Activated naive CD4-positive, alpha-beta T cell treated with anti-CD3 and anti-CD28 coated beads, Interleukin-2, amount 50 U/mL, for 72 hours (primary cell): Measurements from ENCODE around the gene PSMD3. TPM values are rescaled to one million over a fixed set of nuclear protein-coding genes. Genes with fewer than 3 reads are reported as not detected.

ENCODE experiments used
- ATAC-seq, 2 donors: fragments of 150-1000 bp; cut with Tn5 transposase; 2 replicates each; pipeline ENCODE4 v1.10.0; 2021; ENCODE audit warnings: mild to moderate bottlenecking in 2 of 2, moderate library complexity in 2 of 2
- DNase-seq, 2 donors: peaks; one replicate each; pipeline ENCODE4 v3.0.0; 2021 to 2022; ENCODE audit warnings: low spot score in 2 of 2
- H3K27ac Mint-ChIP-seq, 2 donors: one replicate each; pipeline ENCODE4 v1.8.0; 2022; ENCODE audit warnings: mild to moderate bottlenecking in 2 of 2, mixed read lengths in 2 of 2
- H3K36me3 Mint-ChIP-seq, 2 donors: one replicate each; pipeline ENCODE4 v1.8.0; 2022; ENCODE audit warnings: mixed read lengths in 2 of 2
- H3K9me3 Mint-ChIP-seq, 2 donors: one replicate each; pipeline ENCODE4 v1.8.0; 2022; ENCODE audit warnings: mixed read lengths in 2 of 2
- total RNA-seq, 2 donors: library from RNA; stranded (reverse); gene quantifications; one replicate each; pipeline ENCODE4 v1.2.3, GENCODE V29; 2022

The PSMD3 gene
- total RNA-seq, 2 donors from 2014 or later = 89.7 to 136 TPM

- Mint-ChIP-seq H3K9me3 (no peaks in the 10 kb centered on the region), H3K36me3 (peaks cover 16 to 17% of the 10 kb centered on the region in 2 donors), H3K27ac (no peak overlapping the region)
- DNase-seq (no peak), ATAC-seq (no peak)
Measured at GRCh38 chr17:40023590-40024292, 43.1 kb downstream of the PSMD3 start.

GRCh38 chr17:40024901-40025300 lies 44.3 kb downstream of the PSMD3 start:
- peak overlapping the region in 1 of 2 donors; percentile 1 for H3K27ac Mint-ChIP-seq
- no peak for ATAC-seq
- H3K36me3 Mint-ChIP-seq = peaks cover 21 to 25% of the 10 kb centered on the region in 2 donors

GRCh38 chr17:40025559-40025958 lies 45.0 kb downstream of the PSMD3 start:
- DNase-seq (no peak), ATAC-seq (no peak)
- H3K36me3 Mint-ChIP-seq = peaks cover 21 to 26% of the 10 kb centered on the region in 2 donors
- no peaks in the 10 kb centered on the region for H3K9me3 Mint-ChIP-seq
- peak overlapping the region; percentile 3 to 7 for H3K27ac Mint-ChIP-seq

More at GRCh38 chr17:40024901-40025300, 44.3 kb downstream of the PSMD3 start:
- DNase-seq = no peak
- H3K9me3 Mint-ChIP-seq = no peaks in the 10 kb centered on the region

GRCh38 chr17:40025991-40026815 lies 45.6 kb downstream of the PSMD3 start:
- Mint-ChIP-seq H3K36me3 (peaks cover 21 to 26% of the 10 kb centered on the region in 2 donors), H3K27ac (peak overlapping the region in 1 of 2 donors; percentile 7), H3K9me3 (no peaks in the 10 kb centered on the region)
- DNase-seq (peak in 1 of 2 donors; percentile 36), ATAC-seq (peak; percentile 52 to 55)

- peak; percentile 71 to 77 for DNase-seq
- Mint-ChIP-seq H3K36me3 (peaks cover 21 to 26% of the 10 kb centered on the region in 2 donors), H3K9me3 (no peaks in the 10 kb centered on the region), H3K27ac (peak overlapping the region in 1 of 2 donors; percentile 7)
- ATAC-seq = peak; percentile 87 to 90
Measured at GRCh38 chr17:40026816-40027613, 46.4 kb downstream of the PSMD3 start.

GRCh38 chr17:40027614-40028012 lies 47.0 kb downstream of the PSMD3 start:
- Mint-ChIP-seq H3K9me3 (no peaks in the 10 kb centered on the region), H3K36me3 (peaks cover 21 to 26% of the 10 kb centered on the region in 2 donors), H3K27ac (no peak overlapping the region)
- DNase-seq (no peak), ATAC-seq (no peak)

- no peaks in the 10 kb centered on the region for H3K9me3 Mint-ChIP-seq
- DNase-seq (no peak), ATAC-seq (no peak)
- no peak overlapping the region for H3K27ac Mint-ChIP-seq
- peaks cover 21 to 26% of the 10 kb centered on the region in 2 donors for H3K36me3 Mint-ChIP-seq
Measured at GRCh38 chr17:40028595-40028994, 48.0 kb downstream of the PSMD3 start.

- Mint-ChIP-seq H3K36me3 (peaks cover 9 to 13% of the 10 kb centered on the region in 2 donors), H3K9me3 (no peaks in the 10 kb centered on the region), H3K27ac (no peak overlapping the region)
- DNase-seq = no peak
- ATAC-seq = no peak
Measured at GRCh38 chr17:40031706-40032105, 51.1 kb downstream of the PSMD3 start.

GRCh38 chr17:40032322-40033320 lies 52.0 kb downstream of the PSMD3 start:
- no peak overlapping the region for H3K27ac Mint-ChIP-seq
- H3K9me3 Mint-ChIP-seq = no peaks in the 10 kb centered on the region
- H3K36me3 Mint-ChIP-seq = peaks cover 9 to 13% of the 10 kb centered on the region in 2 donors
- ATAC-seq (no peak), DNase-seq (no peak)

GRCh38 chr17:40033339-40033738 lies 52.7 kb downstream of the PSMD3 start:
- H3K27ac Mint-ChIP-seq = no peak overlapping the region

GRCh38 chr17:40034426-40035161 lies 54.0 kb downstream of the PSMD3 start:
- H3K9me3 Mint-ChIP-seq = no peaks in the 10 kb centered on the region
- H3K27ac Mint-ChIP-seq = no peak overlapping the region
- no peak for ATAC-seq
- no peak for DNase-seq
- peaks cover 4 to 7% of the 10 kb centered on the region in 2 donors for H3K36me3 Mint-ChIP-seq

More at GRCh38 chr17:40033339-40033738, 52.7 kb downstream of the PSMD3 start:
- Mint-ChIP-seq H3K36me3 (peaks cover 9 to 13% of the 10 kb centered on the region in 2 donors), H3K9me3 (no peaks in the 10 kb centered on the region)
- no peak for DNase-seq
- no peak for ATAC-seq

- peaks cover 0 to 5% of the 10 kb centered on the region in 2 donors for H3K36me3 Mint-ChIP-seq
Measured at GRCh38 chr17:40035162-40035559, 54.6 kb downstream of the PSMD3 start.

GRCh38 chr17:40038882-40039513 lies 58.4 kb downstream of the PSMD3 start:
- Mint-ChIP-seq H3K27ac (no peak overlapping the region), H3K9me3 (no peaks in the 10 kb centered on the region), H3K36me3 (peaks cover 0 to 1% of the 10 kb centered on the region in 2 donors)
- DNase-seq (no peak), ATAC-seq (no peak)

More at GRCh38 chr17:40035162-40035559, 54.6 kb downstream of the PSMD3 start:
- DNase-seq (no peak), ATAC-seq (no peak)
- no peaks in the 10 kb centered on the region for H3K9me3 Mint-ChIP-seq
- no peak overlapping the region for H3K27ac Mint-ChIP-seq

GRCh38 chr17:40041196-40041595 lies 60.6 kb downstream of the PSMD3 start:
- ATAC-seq = no peak
- no peak for DNase-seq
- H3K27ac Mint-ChIP-seq = no peak overlapping the region
- no peaks in the 10 kb centered on the region for H3K36me3 Mint-ChIP-seq
- H3K9me3 Mint-ChIP-seq = no peaks in the 10 kb centered on the region
